Esophagus squamous epithelium (tissue), 4 donors: ENCODE data around the gene LDB2.

Experiments used
- CTCF ChIP-seq, 6 experiments: fragments of 450-650 bp in 4 of 6; fragments of 200-600 bp in 2 of 6; sonication (generic) in 2 of 6; IDR thresholded peaks; one replicate each; pipeline ENCODE4 v1.5.1; 2016 to 2019; ENCODE audit warnings: antibody characterized with exemption in 6 of 6, mild to moderate bottlenecking in 4 of 6, moderate library complexity in 4 of 6
- POLR2A ChIP-seq, 4 donors: fragments of 450-650 bp; IDR thresholded peaks; one replicate each; pipeline ENCODE4 v1.6.1; 2017; ENCODE audit warnings: antibody characterized with exemption in 4 of 4, mild to moderate bottlenecking in 4 of 4, moderate library complexity in 3 of 4

- no peak for TF ChIP-seq CTCF (IDR thresholded peaks at IDR 0.05)
- no peak for TF ChIP-seq POLR2A (IDR thresholded peaks at IDR 0.05)
Measured at GRCh38 chr4:16765546-16765945, 132.9 kb downstream of the LDB2 start.
